SK-N-SH treated with all-trans-retinoic acid at 6 μM for 48 hours (cell line): ENCODE data around the gene LPP.

Experiments used
- ATAC-seq: fragments of 200-7000 bp; cut with Tn5 transposase; 3 replicates; pipeline ENCODE4 v1.9.1; 2020; ENCODE audit warnings: mild to moderate bottlenecking, moderate library complexity
- ARNTL ChIP-seq: fragments of 450-650 bp; formaldehyde crosslinking; IDR thresholded peaks from 2 replicates; pipeline ENCODE4 v1.5.0; 2020; ENCODE audit warnings: low read depth, mild to moderate bottlenecking, moderate library complexity, borderline replicate concordance
- BACH2 ChIP-seq: fragments of 250-450 bp; sonication (Bioruptor Pico); IDR thresholded peaks from 2 replicates; pipeline ENCODE4 v1.9.0; 2021; ENCODE audit warnings: mild to moderate bottlenecking, borderline replicate concordance
- CREB5 ChIP-seq: fragments of 250-450 bp; sonication (Bioruptor Pico); IDR thresholded peaks from 2 replicates; pipeline ENCODE4 v1.5.1; 2020; ENCODE audit warnings: low read depth, mild to moderate bottlenecking, moderate library complexity
- CSDC2 ChIP-seq: fragments of 250-450 bp; sonication (Bioruptor Pico); IDR thresholded peaks from 2 replicates; pipeline ENCODE4 v1.5.0; 2020; ENCODE audit warnings: mild to moderate bottlenecking, moderate library complexity
- GLIS3 ChIP-seq: fragments of 250-450 bp; sonication (Bioruptor Pico); IDR thresholded peaks from 2 replicates; pipeline ENCODE4 v1.5.0; 2020; ENCODE audit warnings: mild to moderate bottlenecking, moderate library complexity
- ISL1 ChIP-seq: fragments of 250-450 bp; sonication (Bioruptor Pico); IDR thresholded peaks from 2 replicates; pipeline ENCODE4 v2.1.2; 2022; ENCODE audit warnings: mild to moderate bottlenecking, moderate library complexity
- OSR1 ChIP-seq: fragments of 250-450 bp; sonication (Bioruptor Pico); IDR thresholded peaks from 2 replicates; pipeline ENCODE4 v1.8.0; 2022; ENCODE audit warnings: moderate library complexity, mild to moderate bottlenecking, inconsistent platforms
- PATZ1 ChIP-seq: fragments of 250-450 bp; sonication (Bioruptor Pico); IDR thresholded peaks from 2 replicates; pipeline ENCODE4 v1.8.0; 2020; ENCODE audit warnings: mild to moderate bottlenecking, moderate library complexity, borderline replicate concordance
- POU6F1 ChIP-seq: fragments of 250-450 bp; sonication (Bioruptor Pico); IDR thresholded peaks from 2 replicates; pipeline ENCODE4 v1.8.0; 2021; ENCODE audit warnings: low read depth, mild to moderate bottlenecking, moderate library complexity, borderline replicate concordance
- PPARA ChIP-seq: fragments of 250-450 bp; sonication (Bioruptor Pico); IDR thresholded peaks from 2 replicates; pipeline ENCODE4 v1.5.0; 2020; ENCODE audit warnings: mild to moderate bottlenecking, borderline replicate concordance
- RARB ChIP-seq: fragments of 250-450 bp; sonication (Bioruptor Pico); IDR thresholded peaks from 2 replicates; pipeline ENCODE4 v1.8.0; 2021; ENCODE audit warnings: mild to moderate bottlenecking, moderate library complexity
- SNAI2 ChIP-seq: fragments of 250-450 bp; sonication (Bioruptor Pico); IDR thresholded peaks from 2 replicates; pipeline ENCODE4 v1.5.0; 2020; ENCODE audit warnings: mild to moderate bottlenecking, moderate library complexity
- TCF4 ChIP-seq: fragments of 250-450 bp; sonication (Bioruptor Pico); IDR thresholded peaks from 2 replicates; pipeline ENCODE4 v1.8.0; 2021; ENCODE audit warnings: mild to moderate bottlenecking, moderate library complexity, borderline replicate concordance
- TOX ChIP-seq: fragments of 250-450 bp; sonication (Bioruptor Pico); IDR thresholded peaks from 2 replicates; pipeline ENCODE4 v1.8.0; 2021; ENCODE audit warnings: mild to moderate bottlenecking, moderate library complexity, borderline replicate concordance
- TSHZ2 ChIP-seq: fragments of 250-450 bp; sonication (Bioruptor Pico); IDR thresholded peaks from 2 replicates; pipeline ENCODE4 v1.5.0; 2020; ENCODE audit warnings: mild to moderate bottlenecking, moderate library complexity
- ZC3H10 ChIP-seq: fragments of 250-450 bp; sonication (Bioruptor Pico); IDR thresholded peaks from 2 replicates; pipeline ENCODE4 v1.5.1; 2021; ENCODE audit warnings: mild to moderate bottlenecking, moderate library complexity
- ZFP3 ChIP-seq: fragments of 250-450 bp; sonication (Bioruptor Pico); IDR thresholded peaks from 2 replicates; pipeline ENCODE4 v1.5.0; 2020; ENCODE audit warnings: mild to moderate bottlenecking, moderate library complexity
- ZFP30 ChIP-seq: fragments of 450-650 bp; formaldehyde crosslinking; IDR thresholded peaks from 2 replicates; pipeline ENCODE4 v1.5.0; 2022; ENCODE audit warnings: mild to moderate bottlenecking, moderate library complexity
- ZNF565 ChIP-seq: fragments of 450-650 bp; formaldehyde crosslinking; conservative IDR thresholded peaks from 2 replicates; pipeline ENCODE4 v1.5.0; 2020; ENCODE audit warnings: low read depth, mild to moderate bottlenecking, moderate library complexity
- ZNF70 ChIP-seq: fragments of 450-650 bp; formaldehyde crosslinking; IDR thresholded peaks from 2 replicates; pipeline ENCODE4 v1.5.0; 2020; ENCODE audit warnings: mild to moderate bottlenecking, moderate library complexity
- ZNF8 ChIP-seq: fragments of 450-650 bp; formaldehyde crosslinking; IDR thresholded peaks from 2 replicates; pipeline ENCODE4 v1.5.0; 2020; ENCODE audit warnings: mild to moderate bottlenecking, moderate library complexity

LPP gene

GRCh38 chr3:188303286-188303799, 149.4 kb downstream of the LPP start (continued):
- no peak for TF ChIP-seq TSHZ2 (CRISPR knock-in tag)
- TF ChIP-seq CREB5 (CRISPR knock-in tag) = no peak
- no peak for TF ChIP-seq OSR1 (CRISPR knock-in tag)
- no peak for TF ChIP-seq ZFP30 (CRISPR knock-in tag)
- TF ChIP-seq ZFP3 (CRISPR knock-in tag) = no peak

GRCh38 chr3:188303823-188304222, 149.9 kb downstream of the LPP start:
- no peak for ATAC-seq
- TF ChIP-seq ZNF70 (CRISPR knock-in tag) = no peak
- TF ChIP-seq PATZ1 (CRISPR knock-in tag) = no peak
- TF ChIP-seq TCF4 (CRISPR knock-in tag) = no peak
- TF ChIP-seq PPARA (CRISPR knock-in tag) = no peak
- TF ChIP-seq ISL1 (CRISPR knock-in tag) = no peak
- no peak for TF ChIP-seq ZNF8 (CRISPR knock-in tag)
- TF ChIP-seq POU6F1 (CRISPR knock-in tag) = no peak
- TF ChIP-seq ZC3H10 (CRISPR knock-in tag) = no peak
- TF ChIP-seq GLIS3 = no peak
- no peak for TF ChIP-seq TSHZ2 (CRISPR knock-in tag)
- no peak for TF ChIP-seq CREB5 (CRISPR knock-in tag)
- TF ChIP-seq ARNTL (CRISPR knock-in tag) = no peak
- TF ChIP-seq ZNF565 (CRISPR knock-in tag) = no peak
- TF ChIP-seq CSDC2 = no peak

- TF ChIP-seq GLIS3 = no peak
- TF ChIP-seq BACH2 (CRISPR knock-in tag) = no peak
- TF ChIP-seq ZFP3 (CRISPR knock-in tag) = no peak
- no peak for TF ChIP-seq ZC3H10 (CRISPR knock-in tag)
- TF ChIP-seq ARNTL (CRISPR knock-in tag) = no peak
- TF ChIP-seq ZNF565 (CRISPR knock-in tag) = no peak
- no peak for TF ChIP-seq RARB (CRISPR knock-in tag)
- TF ChIP-seq SNAI2 = no peak
- TF ChIP-seq TOX = no peak
- TF ChIP-seq OSR1 (CRISPR knock-in tag) = no peak
- no peak for TF ChIP-seq ISL1 (CRISPR knock-in tag)
- TF ChIP-seq PATZ1 (CRISPR knock-in tag) = no peak
- no peak for ATAC-seq
These were observed 150.5 kb downstream of the LPP start for GRCh38 chr3:188304501-188304900.
